ENCODE results near the gene FOXE3. TPM values are rescaled to one million over a fixed set of nuclear protein-coding genes. Genes with fewer than 3 reads are reported as not detected.

FOXE3 gene
- total and polyA plus RNA-seq, 2 of the 8 experiments (the other 6 are each of a cell fraction or from before 2014, with no cell fraction given) = 0.18 TPM; not detected in 1

GRCh38 chr1:47460456-47460855, 44.4 kb downstream of the FOXE3 start:
- FAIRE-seq = no peak
- H3K9ac ChIP-seq (replicated peaks in 1 of 4; ENCODE audit: extremely low read depth in 1 of 4, low read depth in 3 of 4, low read length in 3 of 4) = no peak overlapping the region
- no peaks in the 10 kb centered on the region for H3K23me2 ChIP-seq (ENCODE audit: low read depth, low read length)
- no peak overlapping the region for H4K91ac ChIP-seq (replicated peaks; ENCODE audit: insufficient read length, low read length)
- 0 out of 8 replicates have a peak overlapping the region, but pooled peaks of 1 of the 4 experiments have one; percentile 6 for H3K4me3 ChIP-seq (ENCODE audit: extremely low read depth in 1 of 4, insufficient read depth in 2 of 4, low read depth in 3 of 4, low read length in 4 of 4)
- H3K4me1 ChIP-seq (replicated peaks in 1 of 4; ENCODE audit: control insufficient read depth in 3 of 4, insufficient read depth in 4 of 4, low read length in 3 of 4) = peaks cover 8 to 16% (median 12%) of the 10 kb centered on the region in 4 experiments
- no peaks in the 10 kb centered on the region for H3K9me3 ChIP-seq (ENCODE audit: insufficient read depth in 2 of 2, low read depth in 1 of 2, low read length in 1 of 2)
- no peak overlapping the region for H4K8ac ChIP-seq (ENCODE audit: extremely low read depth, insufficient read depth, low read length)
- H2BK20ac ChIP-seq (ENCODE audit: low read length) = no peak overlapping the region
- TF ChIP-seq PHF8 (conservative IDR thresholded peaks at IDR 0.05; ENCODE audit: low read depth, low read length) = no peak
- no peak for TF ChIP-seq TBP (IDR thresholded peaks at IDR 0.05; ENCODE audit: low read depth, low read length)
- no peak for TF ChIP-seq GABPA (IDR thresholded peaks at IDR 0.05; ENCODE audit: borderline replicate concordance, insufficient read depth, low read length)
- no peak for TF ChIP-seq BACH1 (IDR thresholded peaks at IDR 0.05; ENCODE audit: low read length)
- TF ChIP-seq E2F6 (IDR thresholded peaks at IDR 0.05) = no peak
- H3K18ac ChIP-seq (ENCODE audit: extremely low read depth, low read length) = no peak overlapping the region
- no peaks in the 10 kb centered on the region for H3K36me3 ChIP-seq (ENCODE audit: control insufficient read depth in 2 of 4, insufficient read depth in 4 of 4, low read length in 3 of 4)
- H3K4ac ChIP-seq (replicated peaks; ENCODE audit: insufficient read length, low read depth, low read length) = no peak overlapping the region
- H2AK5ac ChIP-seq (ENCODE audit: low read depth, low read length) = no peak overlapping the region
- H4K20me1 ChIP-seq (replicated peaks in 1 of 2; ENCODE audit: control insufficient read depth in 1 of 2, insufficient read depth in 2 of 2, low read length in 2 of 2) = peaks cover 0 to 4% of the 10 kb centered on the region in 2 experiments
- no peak overlapping the region for H2BK12ac ChIP-seq (ENCODE audit: low read depth, low read length)
- H3K4me2 ChIP-seq (ENCODE audit: insufficient read depth in 1 of 2, low read depth in 2 of 2, low read length in 2 of 2) = peak overlapping the region; percentile 28 to 51; a peak in 1 of 4 replicates
- no peak for DNase-seq (ENCODE audit: low read depth in 1 of 2, low spot score in 2 of 2)
- H2BK5ac ChIP-seq (ENCODE audit: low read depth, low read length) = no peak overlapping the region
- H3K27me3 ChIP-seq (replicated peaks in 1 of 4; ENCODE audit: control insufficient read depth in 3 of 4, extremely low read depth in 1 of 4, insufficient read depth in 3 of 4, low read length in 3 of 4) = peaks cover 0 to 7% (median 0%) of the 10 kb centered on the region in 4 experiments; a peak in 3 of 7 replicates
- no peaks in the 10 kb centered on the region for H3K79me1 ChIP-seq (ENCODE audit: low read depth, low read length)
- no peak overlapping the region for H3K14ac ChIP-seq (ENCODE audit: insufficient read length)
- no peak overlapping the region for H2BK120ac ChIP-seq (replicated peaks; ENCODE audit: low read depth, low read length)
- H4K5ac ChIP-seq (ENCODE audit: insufficient read length, low read depth, low read length) = no peak overlapping the region
- no peak overlapping the region for H3K56ac ChIP-seq (replicated peaks; ENCODE audit: insufficient read length, low read depth, low read length)
- POLR2A ChIA-PET (ENCODE audit: partially characterized antibody) = interaction anchor here (1.0 kb wide), 1 partner anchor 34 kb away, joined by 3 read pairs; no protein-coding TSS in a partner anchor
- H3K79me2 ChIP-seq (ENCODE audit: control insufficient read depth in 1 of 2, insufficient read depth in 2 of 2, low read length in 2 of 2) = no peaks in the 10 kb centered on the region
- CTCF ChIA-PET (ENCODE audit: partially characterized antibody) = interaction anchor here (0.6 to 5.6 kb wide), 16 partner anchors 8 to 266 kb away, joined by 3 to 49 read pairs (median 4); partner anchors contain the start of gene FOXD2
- H3K23ac ChIP-seq (ENCODE audit: insufficient read length) = no peak overlapping the region
- no peak overlapping the region for H2AFZ ChIP-seq (ENCODE audit: low read length)
- H2BK15ac ChIP-seq (ENCODE audit: low read length) = no peak overlapping the region
- no peak overlapping the region for H3K27ac ChIP-seq (ENCODE audit: low read depth, low read length)

All from H1 (cell line).